SU-DHL-6 (cell line): ENCODE measurements around the gene UQCR11.
A peak's percentile ranks its signal among the peaks of the same experiment; 100 is the strongest.

Experiments used
- H2AFZ ChIP-seq: fragments of 200-600 bp; sonication (generic); 2 replicates; pipeline ENCODE4 v1.6.1; 2014; ENCODE audit warnings: low read depth, mild to moderate bottlenecking, moderate library complexity, mixed read lengths, antibody characterized with exemption, low read length; ENCODE audit not compliant: severe bottlenecking
- H3F3A ChIP-seq: fragments of 200-600 bp; shearing (Covaris generic); 2 replicates; pipeline ENCODE4 v1.6.0; 2016; ENCODE audit warnings: antibody characterized with exemption, mild to moderate bottlenecking; ENCODE audit not compliant: insufficient read depth
- H3K27ac ChIP-seq: fragments of 200-600 bp; sonication (generic); 2 replicates; pipeline ENCODE4 v1.5.1; 2016; ENCODE audit warnings: low read depth, mild to moderate bottlenecking, low read length, moderate library complexity, mixed read lengths
- H3K27me3 ChIP-seq: fragments of 200-600 bp; sonication (generic), shearing (Covaris generic); 2 replicates; pipeline ENCODE4 v1.6.0; 2014; ENCODE audit warnings: mild to moderate bottlenecking, low read length
- H3K36me3 ChIP-seq: fragments of 200-600 bp; sonication (generic); 2 replicates; pipeline ENCODE4 v1.6.1; 2014; ENCODE audit warnings: mild to moderate bottlenecking, low read length, mixed read lengths
- H3K4me2 ChIP-seq: fragments of 300-600, 200-600 bp; shearing (Covaris generic), sonication (generic); 2 replicates; pipeline ENCODE4 v1.6.0; 2014; ENCODE audit warnings: low read length, low read depth, mild to moderate bottlenecking; ENCODE audit not compliant: poor library complexity, severe bottlenecking
- H3K4me3 ChIP-seq: fragments of 200-600 bp; sonication (generic); 2 replicates; pipeline ENCODE4 v1.5.1; 2014; ENCODE audit warnings: antibody characterized with exemption, low read length, mild to moderate bottlenecking, mixed read lengths; ENCODE audit not compliant: insufficient read depth, poor library complexity, severe bottlenecking
- H3K79me2 ChIP-seq: fragments of 200-600 bp; sonication (generic); 2 replicates; pipeline ENCODE4 v1.6.1; 2014; ENCODE audit warnings: mild to moderate bottlenecking, low read length, moderate library complexity; ENCODE audit not compliant: insufficient read depth
- H3K9ac ChIP-seq: fragments of 200-600 bp; sonication (generic); 2 replicates; pipeline ENCODE4 v1.7.0; 2014; ENCODE audit warnings: mild to moderate bottlenecking, low read length
- H3K9me2 ChIP-seq: fragments of 200-600 bp; sonication (generic); replicated peaks from 2 replicates; pipeline ENCODE4 v1.6.1; 2014; ENCODE audit warnings: low read length; ENCODE audit not compliant: insufficient read depth
- H3K9me3 ChIP-seq: fragments of 200-600 bp; sonication (generic); 2 replicates; pipeline ENCODE4 v1.6.1; 2014; ENCODE audit warnings: low read length, mixed read lengths; ENCODE audit not compliant: insufficient read depth
- H4K20me1 ChIP-seq: fragments of 200-600 bp; sonication (generic); 2 replicates; pipeline ENCODE4 v1.6.1; 2014; ENCODE audit warnings: low read depth, mild to moderate bottlenecking, antibody characterized with exemption, low read length, moderate library complexity, mixed read lengths
- CTCF ChIP-seq: fragments of 200-600 bp; sonication (generic); IDR thresholded peaks from one replicate; pipeline ENCODE4 v1.5.1; 2017; ENCODE audit warnings: antibody characterized with exemption, mild to moderate bottlenecking, low read length, moderate library complexity; ENCODE audit not compliant: insufficient read depth, poor library complexity, severe bottlenecking
- EZH2phosphoT487 ChIP-seq: fragments of 200-600 bp; sonication (generic), shearing (Covaris generic); conservative IDR thresholded peaks from 2 replicates; pipeline ENCODE4 v1.6.1; 2018; ENCODE audit warnings: mild to moderate bottlenecking, antibody characterized with exemption, low read length, moderate library complexity, mixed read lengths

The UQCR11 gene

GRCh38 chr19:1629256-1629808 is 24.1 kb upstream of the UQCR11 start:
- Histone ChIP-seq H3K79me2 (peaks cover 58% of the 10 kb centered on the region), H3K9me3 (no peaks in the 10 kb centered on the region), H3K9ac (no peak overlapping the region), H3K27me3 (no peaks in the 10 kb centered on the region), H3K9me2 (no peaks in the 10 kb centered on the region), H3K27ac (no peak overlapping the region), H3K4me3 (no peak overlapping the region), H3F3A (no peaks in the 10 kb centered on the region), H4K20me1 (peaks cover 10% of the 10 kb centered on the region; the same call in 1 of the 2 replicates), H3K4me2 (no peak overlapping the region), H3K36me3 (0 out of 2 replicates have a peak, but pooled peaks cover 8% of the 10 kb centered on the region), H2AFZ (no peak overlapping the region)
- no peak for TF ChIP-seq EZH2phosphoT487

- no peak overlapping the region for H3K27ac ChIP-seq
- peaks cover 4% of the 10 kb centered on the region; the same call in 1 of the 2 replicates for H3K36me3 ChIP-seq
- TF ChIP-seq EZH2phosphoT487, result no peak
- TF ChIP-seq CTCF, result no peak
- no peak overlapping the region for H3K9ac ChIP-seq
- peaks cover 4% of the 10 kb centered on the region; the same call in 1 of the 2 replicates for H4K20me1 ChIP-seq
- peaks cover 46% of the 10 kb centered on the region for H3K79me2 ChIP-seq
- no peaks in the 10 kb centered on the region for H3F3A ChIP-seq
- H2AFZ ChIP-seq, result no peak overlapping the region
- H3K27me3 ChIP-seq, result no peaks in the 10 kb centered on the region
- no peak overlapping the region for H3K4me3 ChIP-seq
- H3K9me3 ChIP-seq, result no peaks in the 10 kb centered on the region
- no peak overlapping the region for H3K4me2 ChIP-seq
- no peaks in the 10 kb centered on the region for H3K9me2 ChIP-seq
These were observed 21.9 kb upstream of the UQCR11 start for GRCh38 chr19:1627194-1627593.

- Histone ChIP-seq H3K9me3 (no peaks in the 10 kb centered on the region), H3K9ac (no peak overlapping the region), H3K27ac (no peak overlapping the region), H3K79me2 (peaks cover 42% of the 10 kb centered on the region), H3F3A (no peaks in the 10 kb centered on the region), H3K36me3 (peaks cover 4% of the 10 kb centered on the region; the same call in 1 of the 2 replicates), H3K9me2 (no peaks in the 10 kb centered on the region), H2AFZ (no peak overlapping the region), H3K4me3 (no peak overlapping the region), H3K27me3 (no peaks in the 10 kb centered on the region), H3K4me2 (no peak overlapping the region), H4K20me1 (peaks cover 4% of the 10 kb centered on the region; the same call in 1 of the 2 replicates)
- TF ChIP-seq CTCF (no peak), EZH2phosphoT487 (no peak)
These were observed 21.3 kb upstream of the UQCR11 start for GRCh38 chr19:1626417-1627010.

- Histone ChIP-seq H3K79me2 (peaks cover 25% of the 10 kb centered on the region), H3K36me3 (peaks cover 4% of the 10 kb centered on the region; the same call in 1 of the 2 replicates), H3K27me3 (no peaks in the 10 kb centered on the region), H4K20me1 (no peaks in the 10 kb centered on the region), H3K27ac (no peak overlapping the region), H3K4me2 (no peak overlapping the region), H3K9me3 (no peaks in the 10 kb centered on the region), H3F3A (no peaks in the 10 kb centered on the region), H3K4me3 (no peak overlapping the region), H3K9ac (no peak overlapping the region), H2AFZ (no peak overlapping the region), H3K9me2 (no peaks in the 10 kb centered on the region)
- TF ChIP-seq EZH2phosphoT487 (no peak), CTCF (peak; percentile 61)
These were observed 19.2 kb upstream of the UQCR11 start for GRCh38 chr19:1624458-1624857.
